Smooth muscle cell (in vitro differentiated cells): ENCODE measurements around the gene PRTN3. TPM values are rescaled to one million over a fixed set of nuclear protein-coding genes. Genes with fewer than 3 reads are reported as not detected.

Source experiments
- DNase-seq: peaks from one replicate; lab custom pipeline; 2025; ENCODE audit not compliant: unreplicated experiment; lab: John Stamatoyannopoulos, UW
- H2AFZ ChIP-seq: fragments of 200-600 bp; sonication (generic); 2 replicates; pipeline ENCODE4 v1.6.0; 2016; ENCODE audit warnings: antibody characterized with exemption, low read depth, mild to moderate bottlenecking
- H3F3A ChIP-seq: fragments of 200-600 bp; sonication (generic); 2 replicates; pipeline ENCODE4 v1.6.0; 2017; ENCODE audit warnings: antibody characterized with exemption, low read depth
- H3K27ac ChIP-seq: fragments of 200-600 bp; sonication (generic); 2 replicates; pipeline ENCODE4 v1.5.1; 2016; ENCODE audit warnings: low read depth, mild to moderate bottlenecking
- H3K27me3 ChIP-seq: fragments of 200-600 bp; sonication (generic); 2 replicates; pipeline ENCODE4 v1.6.1; 2016; ENCODE audit warnings: low read depth, mild to moderate bottlenecking
- H3K36me3 ChIP-seq: fragments of 200-600 bp; sonication (generic); 2 replicates; pipeline ENCODE4 v1.5.1; 2016; ENCODE audit warnings: low read depth
- H3K4me1 ChIP-seq: fragments of 200-600 bp; sonication (generic); 2 replicates; pipeline ENCODE4 v1.5.1; 2016; ENCODE audit warnings: low read depth
- H3K4me2 ChIP-seq: fragments of 200-600 bp; sonication (generic); 2 replicates; pipeline ENCODE4 v1.6.0; 2016; ENCODE audit warnings: mild to moderate bottlenecking
- H3K4me3 ChIP-seq: fragments of 200-600 bp; sonication (generic); 2 replicates; pipeline ENCODE4 v1.5.1; 2016; ENCODE audit warnings: mild to moderate bottlenecking
- H3K79me2 ChIP-seq: fragments of 200-600 bp; sonication (generic); 2 replicates; pipeline ENCODE4 v1.6.0; 2016; ENCODE audit warnings: low read depth, mild to moderate bottlenecking
- H3K9ac ChIP-seq: fragments of 200-600 bp; sonication (generic); 2 replicates; pipeline ENCODE4 v1.6.0; 2016; ENCODE audit warnings: low read depth
- H3K9me3 ChIP-seq: fragments of 200-600 bp; sonication (generic); replicated peaks from 2 replicates; pipeline ENCODE4 v1.5.1; 2016; ENCODE audit warnings: low read depth
- H4K20me1 ChIP-seq: fragments of 200-600 bp; sonication (generic); 2 replicates; pipeline ENCODE4 v1.6.0; 2016; ENCODE audit warnings: low read depth
- CTCF ChIP-seq: fragments of 200-600 bp; sonication (generic); IDR thresholded peaks from 2 replicates; pipeline ENCODE4 v1.5.1; 2017; ENCODE audit warnings: borderline replicate concordance, mild to moderate bottlenecking, antibody characterized with exemption; ENCODE audit not compliant: insufficient read depth, poor library complexity, severe bottlenecking
- WGBS: methylation state at CpG from one replicate; pipeline ENCODE4 v1.1.7; 2016; ENCODE audit warnings: low lambda C conversion rate; 5-methylcytosine and 5-hydroxymethylcytosine counted together
- polyA plus RNA-seq: library from polyadenylated mRNA; unstranded; fragments of >200 nt; fragmentation: Nextera tagmentation; extraction: Ambion mirVana; gene quantifications from 2 replicates; pipeline ENCODE4 v1.2.1, GENCODE V29; 2016
- total RNA-seq: library from RNA; depleted of rRNA; stranded (reverse); fragments of >200 nt; gene quantifications from 2 replicates; pipeline ENCODE4 v1.2.3, GENCODE V29; 2014

The PRTN3 gene
- total and polyA plus RNA-seq, 2 experiments from 2014 or later, result not detected

GRCh38 chr19:821231-821824, 19.5 kb upstream of the PRTN3 start:
- Histone ChIP-seq H3K4me3 (peak overlapping the region; percentile 77), H3K9ac (peak overlapping the region; percentile 34), H3K9me3 (no peaks in the 10 kb centered on the region), H3K79me2 (no peaks in the 10 kb centered on the region), H3F3A (no peaks in the 10 kb centered on the region), H3K4me1 (peaks cover 5% of the 10 kb centered on the region), H4K20me1 (no peaks in the 10 kb centered on the region), H3K36me3 (no peaks in the 10 kb centered on the region), H3K27me3 (no peaks in the 10 kb centered on the region), H3K27ac (no peak overlapping the region), H3K4me2 (peak overlapping the region; percentile 100), H2AFZ (no peak overlapping the region)
- no peak for DNase-seq
- TF ChIP-seq CTCF, result no peak
- WGBS, result under 1% methylated on average over 20 of the region's 64 CpGs

- H3K4me2 ChIP-seq, result peak within 1 kb of the TSS; percentile 100
- peak within 1 kb of the TSS; percentile 34 for H3K9ac ChIP-seq
- no peak for DNase-seq
- no peaks in the 10 kb centered on the region for H3F3A ChIP-seq
- no peaks in the 10 kb centered on the region for H4K20me1 ChIP-seq
- no peak for TF ChIP-seq CTCF
- H3K79me2 ChIP-seq, result no peaks in the 10 kb centered on the region
- H2AFZ ChIP-seq, result no peak within 1 kb of the TSS
- H3K27me3 ChIP-seq, result no peaks in the 10 kb centered on the region
- H3K27ac ChIP-seq, result no peak within 1 kb of the TSS
- no peaks in the 10 kb centered on the region for H3K9me3 ChIP-seq
- peaks cover 5% of the 10 kb centered on the region for H3K4me1 ChIP-seq
- WGBS, result 0% methylated on average over 7 of the region's 86 CpGs
- H3K4me3 ChIP-seq, result peak within 1 kb of the TSS; percentile 77
- H3K36me3 ChIP-seq, result no peaks in the 10 kb centered on the region
These were observed 18.8 kb upstream of the PRTN3 start, which contains the start of gene PLPPR3 for GRCh38 chr19:821825-822503. PLPPR3 (minus strand) TSS chr19:821955; CDS start chr19:821559, 396 bp downstream.

- H3K4me1 ChIP-seq, result peaks cover 5% of the 10 kb centered on the region
- H3K9me3 ChIP-seq, result no peaks in the 10 kb centered on the region
- H3K9ac ChIP-seq, result no peak overlapping the region
- no peaks in the 10 kb centered on the region for H3K27me3 ChIP-seq
- H3K4me2 ChIP-seq, result no peak overlapping the region
- WGBS, result 69% methylated on average over 12 of the region's 12 CpGs
- no peak for DNase-seq
- no peaks in the 10 kb centered on the region for H4K20me1 ChIP-seq
- H3F3A ChIP-seq, result no peaks in the 10 kb centered on the region
- no peak overlapping the region for H3K4me3 ChIP-seq
- H3K36me3 ChIP-seq, result no peaks in the 10 kb centered on the region
- H3K79me2 ChIP-seq, result no peaks in the 10 kb centered on the region
- no peak overlapping the region for H2AFZ ChIP-seq
- H3K27ac ChIP-seq, result no peak overlapping the region
- no peak for TF ChIP-seq CTCF
These were observed 17.2 kb upstream of the PRTN3 start for GRCh38 chr19:823565-824121.
